WTC11 (cell line): Measurements from ENCODE around the gene GRID2. TPM values are rescaled to one million over a fixed set of nuclear protein-coding genes. Genes with fewer than 3 reads are reported as not detected.

ENCODE experiments used
- ATAC-seq: fragments of 200-7000 bp; cut with Tn5 transposase; 2 replicates; pipeline ENCODE4 v1.10.0; 2021; ENCODE audit warnings: mild to moderate bottlenecking, moderate library complexity
- CTCF ChIA-PET: fragments of 300-600 bp; sonication (Branson Sonifier 250); formaldehyde crosslinking; loops from one replicate; lab custom pipeline; 2021; ENCODE audit warnings: antibody characterized with exemption; lab: Charles Lee
- POLR2A ChIA-PET: fragments of 350-600 bp; sonication (Branson Sonifier 250); formaldehyde crosslinking; loops from one replicate; lab custom pipeline; 2021; ENCODE audit warnings: antibody characterized with exemption; lab: Charles Lee
- DNase-seq: peaks from one replicate; pipeline ENCODE4 v3.0.0; 2021; ENCODE audit warnings: low spot score
- H3K27ac Mint-ChIP-seq: 2 replicates; pipeline ENCODE4 v1.8.0; 2021; ENCODE audit warnings: mixed read lengths
- H3K27me3 Mint-ChIP-seq: 2 replicates; pipeline ENCODE4 v1.8.0; 2021; ENCODE audit warnings: low read depth, mild to moderate bottlenecking, moderate library complexity, mixed read lengths
- H3K36me3 Mint-ChIP-seq: 2 replicates; pipeline ENCODE4 v1.8.0; 2021; ENCODE audit warnings: mixed read lengths
- H3K4me1 Mint-ChIP-seq: 2 replicates; pipeline ENCODE4 v1.8.0; 2022; ENCODE audit warnings: mixed read lengths
- H3K4me3 Mint-ChIP-seq: 2 replicates; pipeline ENCODE4 v1.8.0; 2021; ENCODE audit warnings: mild to moderate bottlenecking, moderate library complexity, mixed read lengths
- H3K9me3 Mint-ChIP-seq: 2 replicates; pipeline ENCODE4 v1.8.0; 2021; ENCODE audit warnings: mixed read lengths
- AR ChIP-seq: fragments of 250-450 bp; sonication (Bioruptor Pico); IDR thresholded peaks from 2 replicates; pipeline ENCODE4 v1.9.0; 2021; ENCODE audit warnings: mild to moderate bottlenecking
- ATF1 ChIP-seq: sonication (generic); formaldehyde crosslinking; IDR thresholded peaks from 2 replicates; pipeline ENCODE4 v1.8.1; 2023; ENCODE audit warnings: mild to moderate bottlenecking, moderate library complexity, missing genetic modification reagents
- CREM ChIP-seq: sonication (generic); formaldehyde crosslinking; IDR thresholded peaks from 2 replicates; pipeline ENCODE4 v1.8.1; 2022; ENCODE audit warnings: mild to moderate bottlenecking, missing genetic modification reagents, moderate library complexity
- EMX1 ChIP-seq: fragments of 250-450 bp; sonication (Bioruptor Pico); IDR thresholded peaks from 2 replicates; pipeline ENCODE4 v1.8.0; 2021; ENCODE audit warnings: mild to moderate bottlenecking
- ETV6 ChIP-seq: sonication (generic); formaldehyde crosslinking; IDR thresholded peaks from 2 replicates; pipeline ENCODE4 v1.8.1; 2022; ENCODE audit warnings: mild to moderate bottlenecking, missing genetic modification reagents
- FOXP4 ChIP-seq: sonication (generic); formaldehyde crosslinking; IDR thresholded peaks from 2 replicates; pipeline ENCODE4 v1.8.0; 2022; ENCODE audit warnings: mild to moderate bottlenecking, missing genetic modification reagents
- GABPB1 ChIP-seq: sonication (generic); formaldehyde crosslinking; IDR thresholded peaks from 2 replicates; pipeline ENCODE4 v1.8.1; 2023; ENCODE audit warnings: mild to moderate bottlenecking, missing genetic modification reagents
- IRF2 ChIP-seq: sonication (generic); formaldehyde crosslinking; IDR thresholded peaks from 2 replicates; pipeline ENCODE4 v1.8.0; 2022; ENCODE audit warnings: low read depth, missing genetic modification reagents, borderline replicate concordance
- NFYB ChIP-seq: sonication (generic); formaldehyde crosslinking; conservative IDR thresholded peaks from 2 replicates; pipeline ENCODE4 v1.8.0; 2022; ENCODE audit warnings: low read depth, missing genetic modification reagents
- NR1H2 ChIP-seq: sonication (generic); formaldehyde crosslinking; IDR thresholded peaks from 2 replicates; pipeline ENCODE4 v1.9.0; 2021; ENCODE audit warnings: mild to moderate bottlenecking, moderate library complexity, missing genetic modification reagents
- NR3C1 ChIP-seq: sonication (generic); formaldehyde crosslinking; conservative IDR thresholded peaks from 2 replicates; pipeline ENCODE4 v1.8.1; 2023; ENCODE audit warnings: low read depth, mild to moderate bottlenecking, missing genetic modification reagents
- SOX15 ChIP-seq: fragments of 250-450 bp; sonication (Bioruptor Pico); IDR thresholded peaks from 2 replicates; pipeline ENCODE4 v1.9.0; 2021; ENCODE audit warnings: mild to moderate bottlenecking
- SP1 ChIP-seq: sonication (generic); formaldehyde crosslinking; conservative IDR thresholded peaks from 2 replicates; pipeline ENCODE4 v1.8.1; 2022; ENCODE audit warnings: missing genetic modification reagents
- STAT6 ChIP-seq: sonication (generic); formaldehyde crosslinking; conservative IDR thresholded peaks from 2 replicates; pipeline ENCODE4 v1.8.1; 2023; ENCODE audit warnings: mild to moderate bottlenecking, low read depth, missing genetic modification reagents, moderate library complexity
- TCF7 ChIP-seq: sonication (generic); formaldehyde crosslinking; IDR thresholded peaks from 2 replicates; pipeline ENCODE4 v1.8.0; 2022; ENCODE audit warnings: mild to moderate bottlenecking, low read depth, missing genetic modification reagents, moderate library complexity
- TEAD4 ChIP-seq: sonication (generic); formaldehyde crosslinking; IDR thresholded peaks from 2 replicates; pipeline ENCODE4 v1.8.0; 2022; ENCODE audit warnings: mild to moderate bottlenecking, missing genetic modification reagents
- TP53 ChIP-seq: sonication (generic); formaldehyde crosslinking; IDR thresholded peaks from 2 replicates; pipeline ENCODE4 v1.8.1; 2023; ENCODE audit warnings: mild to moderate bottlenecking, missing genetic modification reagents
- ZMAT4 ChIP-seq: fragments of 250-450 bp; sonication (Bioruptor Pico); IDR thresholded peaks from 2 replicates; pipeline ENCODE4 v1.9.0; 2021; ENCODE audit warnings: mild to moderate bottlenecking
- ZNF232 ChIP-seq: sonication (generic); formaldehyde crosslinking; IDR thresholded peaks from 2 replicates; pipeline ENCODE4 v1.8.0; 2022; ENCODE audit warnings: mild to moderate bottlenecking, missing genetic modification reagents
- ZNF263 ChIP-seq: sonication (generic); formaldehyde crosslinking; IDR thresholded peaks from 2 replicates; pipeline ENCODE4 v1.8.1; 2022; ENCODE audit warnings: low read depth, mild to moderate bottlenecking, moderate library complexity, missing genetic modification reagents
- ZNF396 ChIP-seq: fragments of 250-450 bp; sonication (Bioruptor Pico); IDR thresholded peaks from 2 replicates; pipeline ENCODE4 v1.8.0; 2021; ENCODE audit warnings: mild to moderate bottlenecking, moderate library complexity, borderline replicate concordance
- ZNF423 ChIP-seq: fragments of 250-450 bp; sonication (Bioruptor Pico); IDR thresholded peaks from 2 replicates; pipeline ENCODE4 v2.1.2; 2022; ENCODE audit warnings: mild to moderate bottlenecking, moderate library complexity
- ZSCAN18 ChIP-seq: fragments of 250-450 bp; sonication (Bioruptor Pico); IDR thresholded peaks from 2 replicates; pipeline ENCODE4 v2.1.2; 2022; ENCODE audit warnings: mild to moderate bottlenecking, moderate library complexity
- total RNA-seq: library from RNA; stranded (reverse); gene quantifications from 3 replicates; pipeline ENCODE4 v1.2.3, GENCODE V29; 2021

Gene GRID2
- total RNA-seq, 1 experiment from 2014 or later, result 26.8 TPM

GRCh38 chr4:93568758-93569157, 1265.0 kb downstream of the GRID2 start (continued):
- TF ChIP-seq ZNF263 (CRISPR knock-in tag), result no peak
- no peak for TF ChIP-seq GABPB1 (CRISPR knock-in tag)
- TF ChIP-seq NFYB, result no peak
- no peak for TF ChIP-seq STAT6 (CRISPR knock-in tag)
- no peak for TF ChIP-seq TP53 (CRISPR knock-in tag)

GRCh38 chr4:93573285-93573684, 1269.5 kb downstream of the GRID2 start:
- DNase-seq (no peak), ATAC-seq (no peak)
- H3K36me3 Mint-ChIP-seq, result no peaks in the 10 kb centered on the region
- POLR2A ChIA-PET, result no interaction called here
- TF ChIP-seq ZMAT4 (CRISPR knock-in tag) (no peak), EMX1 (CRISPR knock-in tag) (no peak), TEAD4 (CRISPR knock-in tag) (no peak), IRF2 (CRISPR knock-in tag) (no peak), ZNF396 (no peak), STAT6 (CRISPR knock-in tag) (no peak)
- peaks cover 4% of the 10 kb centered on the region; the same call in 1 of the 2 replicates for H3K9me3 Mint-ChIP-seq
- H3K4me1 Mint-ChIP-seq, result no peaks in the 10 kb centered on the region
- no peak overlapping the region for H3K27ac Mint-ChIP-seq
- H3K4me3 Mint-ChIP-seq, result no peak overlapping the region
- no peaks in the 10 kb centered on the region for H3K27me3 Mint-ChIP-seq
- CTCF ChIA-PET, result no interaction called here

GRCh38 chr4:93578942-93579341, 1275.2 kb downstream of the GRID2 start:
- Mint-ChIP-seq H3K27ac (no peak overlapping the region), H3K4me1 (no peaks in the 10 kb centered on the region), H3K4me3 (no peak overlapping the region), H3K27me3 (no peaks in the 10 kb centered on the region), H3K9me3 (peaks cover 15% of the 10 kb centered on the region), H3K36me3 (peaks cover 8% of the 10 kb centered on the region; the same call in 1 of the 2 replicates)
- CTCF ChIA-PET, result interaction anchor here (0.6 kb wide), 1 partner anchor 440 kb away, joined by 3 read pairs; no protein-coding TSS in a partner anchor
- TF ChIP-seq ETV6 (CRISPR knock-in tag) (no peak), SOX15 (CRISPR knock-in tag) (no peak), FOXP4 (CRISPR knock-in tag) (no peak), ZNF423 (no peak), AR (CRISPR knock-in tag) (no peak), ATF1 (CRISPR knock-in tag) (no peak), ZNF263 (CRISPR knock-in tag) (no peak), CREM (CRISPR knock-in tag) (no peak), NR1H2 (CRISPR knock-in tag) (no peak), ZNF232 (CRISPR knock-in tag) (no peak), TP53 (CRISPR knock-in tag) (no peak), NR3C1 (CRISPR knock-in tag) (no peak), SP1 (no peak), TCF7 (no peak), ZSCAN18 (CRISPR knock-in tag) (no peak)
- POLR2A ChIA-PET, result no interaction called here
- DNase-seq, result no peak
- ATAC-seq, result no peak
